ENCODE results near the gene ADI1. TPM values are rescaled to one million over a fixed set of nuclear protein-coding genes. Genes with fewer than 3 reads are reported as not detected.

ADI1 gene
- total and polyA plus RNA-seq, 2 of the 8 experiments (the other 6 are each of a cell fraction or from before 2014, with no cell fraction given) = 12.2 to 40.2 TPM

- TF ChIP-seq CBX8 (IDR thresholded peaks at IDR 0.05; ENCODE audit: borderline replicate concordance, low read depth, low read length) (no peak), JUND (IDR thresholded peaks at IDR 0.05; ENCODE audit: low read length) (no peak), EP300 (IDR thresholded peaks at IDR 0.05; ENCODE audit: borderline replicate concordance in 1 of 2, low read depth in 2 of 2, low read length in 2 of 2) (no peak), ASH2L (IDR thresholded peaks at IDR 0.05; ENCODE audit: low read length) (no peak), NRF1 (IDR thresholded peaks at IDR 0.05; ENCODE audit: low read depth, low read length) (no peak), POU5F1 (IDR thresholded peaks at IDR 0.05; ENCODE audit: low read depth, low read length) (no peak)
Measured at GRCh38 chr2:3485166-3485565, 34.2 kb downstream of the ADI1 start (continued).

Data from H1 (cell line).